ENCODE results near the gene SLC4A1AP.

DNA sequence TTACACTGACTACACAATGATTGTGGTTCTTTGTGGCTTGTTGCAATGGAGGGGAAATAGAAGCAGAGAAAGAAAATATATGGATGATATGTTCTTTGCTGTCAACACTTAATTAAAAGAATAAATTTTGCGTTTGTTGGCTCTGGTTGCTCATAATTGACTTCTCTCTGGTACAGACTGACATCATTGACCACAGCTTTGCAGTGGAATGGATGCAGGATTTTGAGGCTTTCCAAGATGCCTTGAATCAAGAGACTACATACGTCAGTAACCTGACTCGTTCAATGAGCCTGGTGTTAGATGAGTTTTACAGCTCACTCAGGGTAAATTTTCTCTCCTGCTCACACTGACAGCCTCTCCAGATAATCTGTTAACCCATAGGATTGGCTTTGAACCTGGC lies 25.0 kb upstream of the SLC4A1AP start:
- TF ChIP-seq POLR2AphosphoS5 (IDR thresholded peaks at IDR 0.05; ENCODE audit: low read depth, low read length): no peak
- TF ChIP-seq POLR2A (IDR thresholded peaks at IDR 0.05; ENCODE audit: low read depth, low read length): no peak

Measured in GM12892 (cell line).